HepG2 (cell line): ENCODE results near the gene ADGRG1. TPM values are rescaled to one million over a fixed set of nuclear protein-coding genes. Genes with fewer than 3 reads are reported as not detected.

Experiments used
- CEBPZ ChIP-seq: IDR thresholded peaks from 2 replicates; pipeline ENCODE4 v1.6.1; 2012; ENCODE audit warnings: low read length, improper control_type of control experiment
- ELF4 ChIP-seq: sonication (generic); formaldehyde crosslinking; IDR thresholded peaks from 2 replicates; pipeline ENCODE4 v1.5.0; 2020; ENCODE audit warnings: missing genetic modification reagents, mild to moderate bottlenecking, moderate library complexity, borderline replicate concordance
- GMEB1 ChIP-seq: sonication (generic); formaldehyde crosslinking; IDR thresholded peaks from 2 replicates; pipeline ENCODE4 v1.5.1; 2020; ENCODE audit warnings: missing genetic modification reagents, mild to moderate bottlenecking, borderline replicate concordance
- LRRFIP1 ChIP-seq: sonication (generic); formaldehyde crosslinking; conservative IDR thresholded peaks from 2 replicates; pipeline ENCODE4 v1.4.0; 2020; ENCODE audit warnings: missing genetic modification reagents
- MXI1 ChIP-seq: IDR thresholded peaks from 3 replicates; pipeline ENCODE4 v1.6.1; 2012; ENCODE audit warnings: low read depth, low read length, inconsistent platforms, borderline replicate concordance
- NFIB ChIP-seq: sonication (generic); formaldehyde crosslinking; IDR thresholded peaks from 2 replicates; pipeline ENCODE4 v1.9.0; 2021; ENCODE audit warnings: missing genetic modification reagents, mild to moderate bottlenecking, borderline replicate concordance
- NFKBIZ ChIP-seq: IDR thresholded peaks from 2 replicates; pipeline ENCODE4 v1.6.1; 2018; ENCODE audit warnings: missing genetic modification reagents, missing compliant biosample characterization
- ZFP1 ChIP-seq: IDR thresholded peaks from 2 replicates; pipeline ENCODE4 v1.6.1; 2016
- ZFP82 ChIP-seq: sonication (generic); formaldehyde crosslinking; IDR thresholded peaks from 2 replicates; pipeline ENCODE4 v1.5.1; 2020; ENCODE audit warnings: mild to moderate bottlenecking, missing genetic modification reagents, borderline replicate concordance
- ZMAT5 ChIP-seq: sonication (generic); formaldehyde crosslinking; IDR thresholded peaks from 2 replicates; pipeline ENCODE4 v1.5.0; 2020; ENCODE audit warnings: mild to moderate bottlenecking, low read depth, missing genetic modification reagents, borderline replicate concordance
- ZNF234 ChIP-seq: sonication (generic); formaldehyde crosslinking; conservative IDR thresholded peaks from 2 replicates; pipeline ENCODE4 v1.5.1; 2020; ENCODE audit warnings: mild to moderate bottlenecking, missing genetic modification reagents
- ZNF280B ChIP-seq: sonication (generic); formaldehyde crosslinking; IDR thresholded peaks from 2 replicates; pipeline ENCODE4 v1.5.0; 2020; ENCODE audit warnings: missing genetic modification reagents, mild to moderate bottlenecking, borderline replicate concordance
- ZNF333 ChIP-seq: sonication (generic); formaldehyde crosslinking; IDR thresholded peaks from 2 replicates; pipeline ENCODE4 v1.4.0; 2020; ENCODE audit warnings: mild to moderate bottlenecking, missing genetic modification reagents, borderline replicate concordance
- ZNF800 ChIP-seq: sonication (generic); formaldehyde crosslinking; IDR thresholded peaks from 2 replicates; pipeline ENCODE4 v1.4.0; 2020; ENCODE audit warnings: missing genetic modification reagents
- polyA plus RNA-seq, 8 experiments: library from polyadenylated mRNA; depleted of rRNA in 3 of 8; stranded (reverse) in 7 of 8; unstranded in 1 of 8; fragments of >200 nt; fragmentation: Illumina TruSeq in 4 of 8; extraction: Trizol in 4 of 8; gene quantifications; 2 replicates each; pipeline versions ENCODE4 v1.2.1 to v1.2.3, GENCODE V29; 2011 to 2016; ENCODE audit warnings: low read depth in 4 of 8, missing spikeins in 1 of 8, mixed read lengths in 1 of 8; ENCODE audit not compliant: insufficient read depth in 1 of 8
- total RNA-seq, 5 experiments: library from RNA; depleted of rRNA; stranded (reverse); fragments of >200 nt; fragmentation: Illumina TruSeq; extraction: Trizol; gene quantifications; 2 replicates each; pipeline ENCODE4 v1.2.3, GENCODE V29; 2016; ENCODE audit warnings: low read depth in 1 of 5

The ADGRG1 gene
- total and polyA plus RNA-seq, 2 of the 13 experiments (the other 11 are each of a cell fraction or from before 2014, with no cell fraction given): 2.7 to 5.9 TPM

- TF ChIP-seq ZNF800 (CRISPR knock-in tag) (no peak), ZNF333 (CRISPR knock-in tag) (no peak), ZFP1 (no peak), MXI1 (peak; percentile 47; the same call in 1 of the 3 replicates), ZMAT5 (CRISPR knock-in tag) (no peak), ZNF280B (CRISPR knock-in tag) (no peak; the same call in 1 of the 2 replicates), GMEB1 (CRISPR knock-in tag) (no peak), ELF4 (CRISPR knock-in tag) (no peak), NFIB (CRISPR knock-in tag) (no peak), ZNF234 (no peak), NFKBIZ (CRISPR knock-in tag) (no peak), CEBPZ (no peak), ZFP82 (CRISPR knock-in tag) (no peak), LRRFIP1 (CRISPR knock-in tag) (no peak)
Observed at GRCh38 chr16:57623251-57624043, 5.0 kb upstream of the ADGRG1 start (continued).
